ENCODE data around the gene SSNA1.

DNA sequence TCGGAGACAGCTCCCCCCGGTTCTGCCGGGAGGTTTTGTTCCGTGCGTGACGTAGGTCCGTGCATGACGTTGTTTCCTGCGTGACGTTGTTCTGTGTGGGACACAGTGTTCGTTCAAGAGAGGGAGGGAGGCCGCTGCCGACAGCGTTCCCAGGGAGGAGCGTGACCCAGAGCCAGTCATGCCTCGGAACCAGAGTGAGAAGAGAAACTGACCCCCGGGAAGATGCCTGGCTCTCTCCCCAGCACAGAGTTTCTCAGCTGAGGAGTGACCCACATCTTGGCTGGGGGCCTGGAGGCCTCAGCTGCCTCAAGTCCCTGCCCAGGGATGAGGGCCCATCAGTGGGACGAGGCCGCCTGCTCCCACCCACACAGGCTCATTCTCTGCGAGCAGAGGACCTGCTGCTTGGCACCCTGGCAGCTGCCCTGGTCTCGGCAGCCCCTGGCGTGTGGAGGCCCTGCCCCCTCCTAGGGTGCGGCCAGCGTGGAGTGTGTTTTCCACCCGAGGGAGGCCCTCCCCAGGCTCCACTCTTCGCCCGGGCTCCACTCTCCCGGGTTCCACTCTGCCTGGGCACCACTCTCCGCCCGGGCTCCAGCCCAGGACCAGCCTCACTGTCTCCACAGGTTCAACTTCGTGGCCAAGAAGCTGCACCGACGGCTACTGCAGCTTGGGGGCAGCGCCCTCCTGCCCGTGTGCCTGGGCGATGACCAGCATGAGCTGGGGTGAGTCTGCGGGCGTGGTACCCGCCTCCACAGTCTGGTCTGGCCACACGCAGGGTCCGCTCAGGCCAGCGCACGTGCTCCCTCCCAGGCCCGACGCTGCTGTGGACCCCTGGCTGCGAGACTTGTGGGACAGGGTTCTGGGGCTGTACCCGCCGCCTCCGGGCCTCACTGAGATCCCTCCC lies 24.9 kb downstream of the SSNA1 start:
- TF ChIP-seq TAF1 (IDR thresholded peaks at IDR 0.05; ENCODE audit: low read depth) (no peak), NFIC (IDR thresholded peaks at IDR 0.05) (no peak)
- TF ChIP-seq, protein P1, sequence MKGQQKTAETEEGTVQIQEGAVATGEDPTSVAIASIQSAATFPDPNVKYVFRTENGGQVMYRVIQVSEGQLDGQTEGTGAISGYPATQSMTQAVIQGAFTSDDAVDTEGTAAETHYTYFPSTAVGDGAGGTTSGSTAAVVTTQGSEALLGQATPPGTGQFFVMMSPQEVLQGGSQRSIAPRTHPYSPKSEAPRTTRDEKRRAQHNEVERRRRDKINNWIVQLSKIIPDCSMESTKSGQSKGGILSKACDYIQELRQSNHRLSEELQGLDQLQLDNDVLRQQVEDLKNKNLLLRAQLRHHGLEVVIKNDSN (IDR thresholded peaks at IDR 0.05) = no peak
- TF ChIP-seq, protein P2, sequence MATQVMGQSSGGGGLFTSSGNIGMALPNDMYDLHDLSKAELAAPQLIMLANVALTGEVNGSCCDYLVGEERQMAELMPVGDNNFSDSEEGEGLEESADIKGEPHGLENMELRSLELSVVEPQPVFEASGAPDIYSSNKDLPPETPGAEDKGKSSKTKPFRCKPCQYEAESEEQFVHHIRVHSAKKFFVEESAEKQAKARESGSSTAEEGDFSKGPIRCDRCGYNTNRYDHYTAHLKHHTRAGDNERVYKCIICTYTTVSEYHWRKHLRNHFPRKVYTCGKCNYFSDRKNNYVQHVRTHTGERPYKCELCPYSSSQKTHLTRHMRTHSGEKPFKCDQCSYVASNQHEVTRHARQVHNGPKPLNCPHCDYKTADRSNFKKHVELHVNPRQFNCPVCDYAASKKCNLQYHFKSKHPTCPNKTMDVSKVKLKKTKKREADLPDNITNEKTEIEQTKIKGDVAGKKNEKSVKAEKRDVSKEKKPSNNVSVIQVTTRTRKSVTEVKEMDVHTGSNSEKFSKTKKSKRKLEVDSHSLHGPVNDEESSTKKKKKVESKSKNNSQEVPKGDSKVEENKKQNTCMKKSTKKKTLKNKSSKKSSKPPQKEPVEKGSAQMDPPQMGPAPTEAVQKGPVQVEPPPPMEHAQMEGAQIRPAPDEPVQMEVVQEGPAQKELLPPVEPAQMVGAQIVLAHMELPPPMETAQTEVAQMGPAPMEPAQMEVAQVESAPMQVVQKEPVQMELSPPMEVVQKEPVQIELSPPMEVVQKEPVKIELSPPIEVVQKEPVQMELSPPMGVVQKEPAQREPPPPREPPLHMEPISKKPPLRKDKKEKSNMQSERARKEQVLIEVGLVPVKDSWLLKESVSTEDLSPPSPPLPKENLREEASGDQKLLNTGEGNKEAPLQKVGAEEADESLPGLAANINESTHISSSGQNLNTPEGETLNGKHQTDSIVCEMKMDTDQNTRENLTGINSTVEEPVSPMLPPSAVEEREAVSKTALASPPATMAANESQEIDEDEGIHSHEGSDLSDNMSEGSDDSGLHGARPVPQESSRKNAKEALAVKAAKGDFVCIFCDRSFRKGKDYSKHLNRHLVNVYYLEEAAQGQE (IDR thresholded peaks at IDR 0.05; ENCODE audit: low read depth) = no peak

All from Ishikawa (cell line).